IMR-90 (cell line): ENCODE results near the gene SGTB. TPM values are rescaled to one million over a fixed set of nuclear protein-coding genes. Genes with fewer than 3 reads are reported as not detected.

Source experiments
- ATAC-seq: fragments of 200-7000 bp; cut with Tn5 transposase; 2 replicates; pipeline ENCODE4 v1.9.1; 2020; ENCODE audit warnings: low read depth, mild to moderate bottlenecking, moderate library complexity
- BruUV-seq: library from RNA; stranded (reverse); fragments of 400-500 nt; replicated peaks from 2 replicates; lab custom pipeline; 2021; lab: Mats Ljungman, UMichigan
- CTCF ChIA-PET: fragments of 300-600 bp; formaldehyde crosslinking; extraction: SDS; loops from one replicate; lab custom pipeline; 2021; ENCODE audit warnings: antibody characterized with exemption; lab: Yijun Ruan, JAX
- POLR2A ChIA-PET: fragments of 300-600 bp; sonication (Branson Sonifier 250); formaldehyde crosslinking; loops from one replicate; lab custom pipeline; 2022; ENCODE audit warnings: antibody characterized with exemption; ENCODE audit not compliant: unreplicated experiment; lab: Charles Lee
- DNase-seq: peaks from one replicate; pipeline ENCODE4 v3.0.0; 2013
- H2AFZ ChIP-seq: replicated peaks from 2 replicates; pipeline ENCODE3; 2013; ENCODE audit warnings: low read length, mild to moderate bottlenecking; ENCODE audit not compliant: poor library complexity
- H2AK5ac ChIP-seq: 2 replicates; pipeline ENCODE4 v1.6.1; 2013; ENCODE audit warnings: low read depth, low read length, inconsistent platforms
- H2AK9ac ChIP-seq: replicated peaks from 2 replicates; pipeline ENCODE3; 2013; ENCODE audit warnings: mild to moderate bottlenecking, low read depth, low read length, moderate library complexity; ENCODE audit not compliant: poor library complexity
- H2BK120ac ChIP-seq: 2 replicates; pipeline ENCODE4 v1.6.1; 2013; ENCODE audit warnings: low read depth, low read length, inconsistent platforms
- H2BK15ac ChIP-seq: 3 replicates; pipeline ENCODE4 v1.6.1; 2013; ENCODE audit warnings: low read depth, low read length, inconsistent platforms
- H2BK20ac ChIP-seq: 2 replicates; pipeline ENCODE4 v1.6.1; 2013; ENCODE audit warnings: low read depth, mild to moderate bottlenecking, inconsistent platforms, low read length, moderate library complexity
- H2BK5ac ChIP-seq: 2 replicates; pipeline ENCODE4 v1.6.1; 2013; ENCODE audit warnings: mild to moderate bottlenecking, low read depth, low read length, inconsistent platforms; ENCODE audit not compliant: poor library complexity, severe bottlenecking
- H3K14ac ChIP-seq: replicated peaks from 2 replicates; pipeline ENCODE4 v1.6.1; 2013; ENCODE audit warnings: low read depth, low read length, inconsistent platforms
- H3K18ac ChIP-seq: 2 replicates; pipeline ENCODE4 v1.6.1; 2013; ENCODE audit warnings: low read depth, low read length, control low read depth
- H3K23ac ChIP-seq: 2 replicates; pipeline ENCODE4 v1.6.1; 2013; ENCODE audit warnings: low read depth, low read length, inconsistent platforms
- H3K27ac ChIP-seq: 2 replicates; pipeline ENCODE4 v1.5.1; 2013; ENCODE audit warnings: mild to moderate bottlenecking, control low read depth, low read length; ENCODE audit not compliant: insufficient read depth
- H3K27me3 ChIP-seq: 2 replicates; pipeline ENCODE4 v1.6.1; 2013; ENCODE audit warnings: low read length; ENCODE audit not compliant: control insufficient read depth, insufficient read depth
- H3K36me3 ChIP-seq: 2 replicates; pipeline ENCODE4 v1.6.1; 2013; ENCODE audit warnings: low read length, mixed read lengths; ENCODE audit not compliant: control insufficient read depth, insufficient read depth
- H3K4ac ChIP-seq: 2 replicates; pipeline ENCODE4 v1.6.1; 2013; ENCODE audit warnings: low read depth, low read length, inconsistent platforms
- H3K4me1 ChIP-seq: 2 replicates; pipeline ENCODE4 v1.6.1; 2013; ENCODE audit warnings: low read length, mixed read lengths; ENCODE audit not compliant: control insufficient read depth, insufficient read depth
- H3K4me2 ChIP-seq: 2 replicates; pipeline ENCODE4 v1.6.1; 2013; ENCODE audit warnings: low read depth, mild to moderate bottlenecking, control low read depth, low read length, moderate library complexity
- H3K4me3 ChIP-seq: 2 replicates; pipeline ENCODE4 v1.5.1; 2013; ENCODE audit warnings: low read depth, mild to moderate bottlenecking, control low read depth, low read length, moderate library complexity; ENCODE audit not compliant: insufficient read depth
- H3K56ac ChIP-seq: 2 replicates; pipeline ENCODE4 v1.6.1; 2013; ENCODE audit warnings: low read length, inconsistent platforms; ENCODE audit not compliant: insufficient read depth; ENCODE audit errors: extremely low read depth
- H3K79me1 ChIP-seq, 2 experiments: 2 replicates each; pipeline ENCODE4 v1.6.1; 2013; ENCODE audit warnings: low read length in 2 of 2, inconsistent platforms in 1 of 2, low read depth in 1 of 2
- H3K9ac ChIP-seq: 2 replicates; pipeline ENCODE4 v1.6.1; 2013; ENCODE audit warnings: low read depth, low read length, control low read depth
- H3K9me1 ChIP-seq: 2 replicates; pipeline ENCODE4 v1.6.1; 2013; ENCODE audit warnings: low read length, inconsistent platforms; ENCODE audit not compliant: insufficient read depth
- H3K9me3 ChIP-seq: 2 replicates; pipeline ENCODE4 v1.6.1; 2013; ENCODE audit warnings: low read length; ENCODE audit not compliant: control insufficient read depth, insufficient read depth
- H4K20me1 ChIP-seq: 2 replicates; pipeline ENCODE4 v1.6.1; 2013; ENCODE audit warnings: low read length, inconsistent platforms; ENCODE audit not compliant: insufficient read depth
- H4K5ac ChIP-seq: 2 replicates; pipeline ENCODE4 v1.6.1; 2013; ENCODE audit warnings: mild to moderate bottlenecking, low read depth, low read length, control low read depth
- H4K8ac ChIP-seq, 2 experiments: 2 replicates each; pipeline ENCODE4 v1.6.1; 2013; ENCODE audit warnings: low read depth in 2 of 2, low read length in 2 of 2, control low read depth in 1 of 2, inconsistent platforms in 1 of 2
- H4K91ac ChIP-seq: 2 replicates; pipeline ENCODE4 v1.6.1; 2013; ENCODE audit warnings: low read depth, low read length, inconsistent platforms; ENCODE audit not compliant: insufficient read depth
- CEBPB ChIP-seq: IDR thresholded peaks from 2 replicates; pipeline ENCODE4 v1.6.1; 2012; ENCODE audit warnings: low read depth, low read length, improper control_type of control experiment
- CHD1 ChIP-seq: IDR thresholded peaks from 2 replicates; pipeline ENCODE4 v1.6.1; 2012; ENCODE audit warnings: low read depth, low read length, improper control_type of control experiment
- FOS ChIP-seq: fragments of 150-350 bp; IDR thresholded peaks from 2 replicates; pipeline ENCODE4 v1.6.1; 2016; ENCODE audit warnings: low read depth, low read length
- MAFK ChIP-seq: IDR thresholded peaks from 2 replicates; pipeline ENCODE4 v1.6.1; 2012; ENCODE audit warnings: low read depth, low read length, improper control_type of control experiment
- POLR2A ChIP-seq: IDR thresholded peaks from 2 replicates; pipeline ENCODE4 v1.6.1; 2012; ENCODE audit warnings: mild to moderate bottlenecking, low read depth, low read length
- RAD21 ChIP-seq: IDR thresholded peaks from 2 replicates; pipeline ENCODE4 v1.6.1; 2012; ENCODE audit warnings: low read length, improper control_type of control experiment
- RCOR1 ChIP-seq: IDR thresholded peaks from 2 replicates; pipeline ENCODE4 v1.6.1; 2012; ENCODE audit warnings: mild to moderate bottlenecking, low read length, improper control_type of control experiment; ENCODE audit not compliant: insufficient replicate concordance
- WGBS, 2 experiments: methylation state at CpG; one replicate each; pipeline versions ENCODE4 v1.1.5 to v1.1.7; 2013; ENCODE audit warnings: missing lambda C conversion rate in 2 of 2; ENCODE audit not compliant: insufficient read length in 1 of 2; ENCODE audit errors: extremely low coverage in 2 of 2; 5-methylcytosine and 5-hydroxymethylcytosine counted together
- dilution Hi-C: fragments of 300-500 bp; cut with HindIII; formaldehyde crosslinking; loops from one replicate; pipeline ENCODE4 v1.14.3; 2018; ENCODE audit warnings: low sequenced_read_pairs; ENCODE audit not compliant: unreplicated experiment
- in situ Hi-C: fragments of 300-500 bp; cut with MboI; formaldehyde crosslinking; loops from 3 replicates; pipeline ENCODE4 v1.14.3; 2019; ENCODE audit warnings: low sequenced_read_pairs, inconsistent platforms, mixed read lengths
- intact Hi-C: fragments of 100-400 bp; cut with micrococcal nuclease; formaldehyde crosslinking; loops from 2 replicates; pipeline ENCODE4 v1.10.0; 2022
- polyA plus RNA-seq, 3 experiments: library from polyadenylated mRNA; depleted of rRNA; stranded (reverse); fragments of >200 nt; gene quantifications; 2 replicates each; pipeline ENCODE4 v1.2.3, GENCODE V29; 2012; ENCODE audit warnings: low replicate concordance in 1 of 3
- total RNA-seq: library from RNA; depleted of rRNA; stranded (reverse); fragments of >200 nt; gene quantifications from 2 replicates; pipeline ENCODE4 v1.2.3, GENCODE V29; 2012
- TF ChIP-seq, protein P1 (sequence below): fragments of 150-350 bp; IDR thresholded peaks from 2 replicates; pipeline ENCODE4 v1.6.1; 2016; ENCODE audit warnings: low read depth, mild to moderate bottlenecking, low read length, moderate library complexity, borderline replicate concordance

The SGTB gene
- total and polyA plus RNA-seq, 2 of the 4 experiments (the other 2 are of a cell fraction): 7.5 to 15.1 TPM

DNA sequence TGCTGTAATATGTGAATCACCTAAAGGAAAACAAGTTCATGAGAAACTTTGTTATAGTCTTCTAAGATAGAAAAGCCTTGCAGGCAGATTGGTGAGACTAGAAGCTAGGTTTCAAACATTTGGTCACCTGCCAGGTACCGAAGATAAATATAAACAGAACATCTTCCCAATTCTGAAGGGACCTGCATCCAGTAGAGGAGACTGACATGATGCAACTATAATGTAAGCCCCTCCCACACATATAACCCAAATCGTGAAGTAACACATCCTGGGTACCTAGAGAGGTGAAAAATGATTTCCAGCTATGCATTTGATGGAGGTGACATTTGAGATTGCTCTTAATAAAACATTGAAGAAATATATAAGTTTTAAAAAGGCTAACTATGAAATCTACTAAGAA, 67.2 kb downstream of the SGTB start:
- H2BK5ac ChIP-seq: no peak overlapping the region

More for the DNA sequence above, 67.2 kb downstream of the SGTB start:
- Histone ChIP-seq H3K4me2 (no peak overlapping the region), H3K27me3 (no peaks in the 10 kb centered on the region), H3K9me3 (no peaks in the 10 kb centered on the region), H3K79me1 (peaks cover 0 to 4% of the 10 kb centered on the region in 2 experiments; a peak in 2 of 4 replicates), H3K4me1 (no peaks in the 10 kb centered on the region), H3K27ac (no peak overlapping the region), H2AFZ (no peak overlapping the region), H3K4me3 (no peak overlapping the region), H3K9me1 (peaks cover 3% of the 10 kb centered on the region; the same call in 1 of the 2 replicates), H4K20me1 (no peaks in the 10 kb centered on the region), H3K23ac (no peak overlapping the region), H3K18ac (no peak overlapping the region), H4K5ac (no peak overlapping the region), H2BK120ac (no peak overlapping the region), H3K9ac (no peak overlapping the region), H2AK9ac (no peak overlapping the region), H3K4ac (no peak overlapping the region), H4K8ac (no peak overlapping the region), H2BK20ac (no peak overlapping the region), H2BK15ac (no peak overlapping the region), H4K91ac (no peak overlapping the region), H2AK5ac (no peak overlapping the region), H3K56ac (no peak overlapping the region), H3K36me3 (peaks cover 5% of the 10 kb centered on the region), H3K14ac (no peak overlapping the region)
- TF ChIP-seq MAFK: no peak
- TF ChIP-seq CEBPB: no peak
- TF ChIP-seq FOS: no peak
- TF ChIP-seq RAD21: no peak
- TF ChIP-seq CHD1: no peak
- TF ChIP-seq, protein P1, sequence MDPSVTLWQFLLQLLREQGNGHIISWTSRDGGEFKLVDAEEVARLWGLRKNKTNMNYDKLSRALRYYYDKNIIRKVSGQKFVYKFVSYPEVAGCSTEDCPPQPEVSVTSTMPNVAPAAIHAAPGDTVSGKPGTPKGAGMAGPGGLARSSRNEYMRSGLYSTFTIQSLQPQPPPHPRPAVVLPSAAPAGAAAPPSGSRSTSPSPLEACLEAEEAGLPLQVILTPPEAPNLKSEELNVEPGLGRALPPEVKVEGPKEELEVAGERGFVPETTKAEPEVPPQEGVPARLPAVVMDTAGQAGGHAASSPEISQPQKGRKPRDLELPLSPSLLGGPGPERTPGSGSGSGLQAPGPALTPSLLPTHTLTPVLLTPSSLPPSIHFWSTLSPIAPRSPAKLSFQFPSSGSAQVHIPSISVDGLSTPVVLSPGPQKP: no peak
- TF ChIP-seq RCOR1: no peak
- TF ChIP-seq POLR2A: no peak
- no CpG with 5 or more reads among the region's 2 CpGs for WGBS, 2 experiments
- no peak for ATAC-seq
- no peak for DNase-seq
- intact Hi-C loops: no loop called here
- POLR2A ChIA-PET: no interaction called here
- dilution Hi-C loops: no loop called here
- in situ Hi-C loops: no loop called here
- CTCF ChIA-PET: no interaction called here
- no TSS peak for BruUV-seq
